ENCODE data around the gene ZNF37A. TPM values are rescaled to one million over a fixed set of nuclear protein-coding genes. Genes with fewer than 3 reads are reported as not detected.

Gene ZNF37A
- polyA plus RNA-seq, 3 donors, result 0.25 to 3.4 (median 1.6) TPM

DNA sequence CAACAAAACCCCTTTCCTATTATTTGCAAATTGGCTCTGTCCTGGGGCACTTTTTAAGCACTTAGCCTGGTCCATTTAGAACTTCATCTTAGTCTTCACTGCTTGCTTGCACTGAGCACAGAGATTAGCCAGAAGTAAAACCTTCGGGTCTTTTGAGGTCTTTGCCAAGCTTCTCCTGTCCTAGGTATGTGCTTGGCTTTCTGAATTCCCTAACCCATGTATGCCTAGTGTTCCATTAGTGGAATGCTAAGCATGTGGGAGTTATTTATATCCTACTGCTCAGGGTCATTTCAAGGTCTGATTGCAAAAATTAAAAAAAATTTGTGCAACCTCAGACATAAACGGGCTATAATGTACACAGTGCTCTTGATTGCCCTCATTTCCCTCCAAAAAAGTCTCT is 18.0 kb downstream of the ZNF37A start:
- H4K20me1 ChIP-seq (ENCODE audit: insufficient read depth, low read length), result no peaks in the 10 kb centered on the region
- intact Hi-C loops (cut with micrococcal nuclease), result no loop called here
- Mint-ChIP-seq H3K4me3 (no peak overlapping the region), H3K27me3 (ENCODE audit: low read depth in 3 of 3) (no peaks in the 10 kb centered on the region), H3K27ac (no peak overlapping the region), H3K36me3 (peaks cover 27 to 34% of the 10 kb centered on the region in 2 donors), H3K9me3 (peaks cover 39 to 81% (median 79%) of the 10 kb centered on the region in 7 donors), H3K4me1 (no peaks in the 10 kb centered on the region)
- H3K4me1 ChIP-seq (ENCODE audit: control insufficient read depth in 1 of 2, insufficient read depth in 2 of 2, low read length in 2 of 2), result no peaks in the 10 kb centered on the region
- H3K36me3 ChIP-seq (replicated peaks in 1 of 2; ENCODE audit: control insufficient read depth in 1 of 2, insufficient read depth in 2 of 2, low read length in 2 of 2), result peaks cover 11 to 29% of the 10 kb centered on the region in 2 donors
- H3K4me3 ChIP-seq (replicated peaks in 1 of 3; ENCODE audit: low read depth in 2 of 3, low read length in 3 of 3), result no peak overlapping the region
- no peak overlapping the region for H2AFZ ChIP-seq (ENCODE audit: insufficient read depth, low read depth, low read length, poor library complexity, severe bottlenecking)
- H3K9ac ChIP-seq (ENCODE audit: insufficient read depth, low read length, poor library complexity, severe bottlenecking), result no peak overlapping the region
- peaks cover 34 to 71% of the 10 kb centered on the region in 2 donors for H3K9me3 ChIP-seq (replicated peaks in 1 of 2; ENCODE audit: control insufficient read depth in 1 of 2, insufficient read depth in 1 of 2, low read length in 2 of 2)
- H3K4me2 ChIP-seq (replicated peaks; ENCODE audit: extremely low read depth, low read length, poor library complexity, severe bottlenecking), result no peak overlapping the region
- H3K27me3 ChIP-seq (ENCODE audit: control insufficient read depth in 2 of 2, insufficient read depth in 2 of 2, low read length in 2 of 2), result no peaks in the 10 kb centered on the region
- TF ChIP-seq, protein P1, sequence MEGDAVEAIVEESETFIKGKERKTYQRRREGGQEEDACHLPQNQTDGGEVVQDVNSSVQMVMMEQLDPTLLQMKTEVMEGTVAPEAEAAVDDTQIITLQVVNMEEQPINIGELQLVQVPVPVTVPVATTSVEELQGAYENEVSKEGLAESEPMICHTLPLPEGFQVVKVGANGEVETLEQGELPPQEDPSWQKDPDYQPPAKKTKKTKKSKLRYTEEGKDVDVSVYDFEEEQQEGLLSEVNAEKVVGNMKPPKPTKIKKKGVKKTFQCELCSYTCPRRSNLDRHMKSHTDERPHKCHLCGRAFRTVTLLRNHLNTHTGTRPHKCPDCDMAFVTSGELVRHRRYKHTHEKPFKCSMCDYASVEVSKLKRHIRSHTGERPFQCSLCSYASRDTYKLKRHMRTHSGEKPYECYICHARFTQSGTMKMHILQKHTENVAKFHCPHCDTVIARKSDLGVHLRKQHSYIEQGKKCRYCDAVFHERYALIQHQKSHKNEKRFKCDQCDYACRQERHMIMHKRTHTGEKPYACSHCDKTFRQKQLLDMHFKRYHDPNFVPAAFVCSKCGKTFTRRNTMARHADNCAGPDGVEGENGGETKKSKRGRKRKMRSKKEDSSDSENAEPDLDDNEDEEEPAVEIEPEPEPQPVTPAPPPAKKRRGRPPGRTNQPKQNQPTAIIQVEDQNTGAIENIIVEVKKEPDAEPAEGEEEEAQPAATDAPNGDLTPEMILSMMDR (IDR thresholded peaks at IDR 0.05), result no peak
- no CpG with 5 or more reads among the region's 2 CpGs for WGBS (ENCODE audit: insufficient coverage)
- no peak for DNase-seq
- no peak overlapping the region for H3K27ac ChIP-seq (ENCODE audit: low read depth in 1 of 2, low read length in 2 of 2)
- H3K79me2 ChIP-seq (ENCODE audit: insufficient read depth, low read length), result no peaks in the 10 kb centered on the region

GRCh38 chr10:38118072-38118807 is 24.1 kb downstream of the ZNF37A start:
- no peak overlapping the region for H3K9ac ChIP-seq (ENCODE audit: insufficient read depth, low read length, poor library complexity, severe bottlenecking)
- no peaks in the 10 kb centered on the region for H3K79me2 ChIP-seq (ENCODE audit: insufficient read depth, low read length)
- H3K9me3 ChIP-seq (replicated peaks in 1 of 2; ENCODE audit: control insufficient read depth in 1 of 2, insufficient read depth in 1 of 2, low read length in 2 of 2), result peaks cover 50 to 98% of the 10 kb centered on the region in 2 donors
- H4K20me1 ChIP-seq (ENCODE audit: insufficient read depth, low read length), result no peaks in the 10 kb centered on the region
- intact Hi-C loops (cut with micrococcal nuclease), result no loop called here
- H3K27ac Mint-ChIP-seq, result no peak overlapping the region
- WGBS (ENCODE audit: insufficient coverage), result no CpG with 5 or more reads among the region's 3 CpGs
- peaks cover 36 to 41% of the 10 kb centered on the region in 2 donors for H3K36me3 Mint-ChIP-seq
- no peaks in the 10 kb centered on the region for H3K4me1 ChIP-seq (ENCODE audit: control insufficient read depth in 1 of 2, insufficient read depth in 2 of 2, low read length in 2 of 2)
- H3K27me3 Mint-ChIP-seq (ENCODE audit: low read depth in 3 of 3), result peaks cover 0 to 2% (median 1%) of the 10 kb centered on the region in 3 donors
- peak overlapping the region in 1 of 3 experiments; percentile 29 for H3K4me3 ChIP-seq (replicated peaks in 1 of 3; ENCODE audit: low read depth in 2 of 3, low read length in 3 of 3)
- no peaks in the 10 kb centered on the region for H3K4me1 Mint-ChIP-seq
- H3K36me3 ChIP-seq (replicated peaks in 1 of 2; ENCODE audit: control insufficient read depth in 1 of 2, insufficient read depth in 2 of 2, low read length in 2 of 2), result peaks cover 11 to 43% of the 10 kb centered on the region in 2 donors
- no peak overlapping the region for H3K4me3 Mint-ChIP-seq
- TF ChIP-seq, protein P1 (IDR thresholded peaks at IDR 0.05), result no peak
- H3K27ac ChIP-seq (ENCODE audit: low read depth in 1 of 2, low read length in 2 of 2), result no peak overlapping the region
- DNase-seq, result no peak
- H2AFZ ChIP-seq (ENCODE audit: insufficient read depth, low read depth, low read length, poor library complexity, severe bottlenecking), result no peak overlapping the region
- H3K9me3 Mint-ChIP-seq, result peaks cover 41 to 89% (median 85%) of the 10 kb centered on the region in 7 donors
- H3K4me2 ChIP-seq (replicated peaks; ENCODE audit: extremely low read depth, low read length, poor library complexity, severe bottlenecking), result no peak overlapping the region
- H3K27me3 ChIP-seq (ENCODE audit: control insufficient read depth in 2 of 2, insufficient read depth in 2 of 2, low read length in 2 of 2), result no peaks in the 10 kb centered on the region
